ENCODE data around the gene RHOT1.
A peak's percentile ranks its signal among the peaks of the same experiment; 100 is the strongest.
"Not testable (repeated sequence)": the region's sequence is repeated elsewhere in the genome, so short reads cannot be mapped to it uniquely, and the experiment has no call there.

RHOT1 gene

DNA sequence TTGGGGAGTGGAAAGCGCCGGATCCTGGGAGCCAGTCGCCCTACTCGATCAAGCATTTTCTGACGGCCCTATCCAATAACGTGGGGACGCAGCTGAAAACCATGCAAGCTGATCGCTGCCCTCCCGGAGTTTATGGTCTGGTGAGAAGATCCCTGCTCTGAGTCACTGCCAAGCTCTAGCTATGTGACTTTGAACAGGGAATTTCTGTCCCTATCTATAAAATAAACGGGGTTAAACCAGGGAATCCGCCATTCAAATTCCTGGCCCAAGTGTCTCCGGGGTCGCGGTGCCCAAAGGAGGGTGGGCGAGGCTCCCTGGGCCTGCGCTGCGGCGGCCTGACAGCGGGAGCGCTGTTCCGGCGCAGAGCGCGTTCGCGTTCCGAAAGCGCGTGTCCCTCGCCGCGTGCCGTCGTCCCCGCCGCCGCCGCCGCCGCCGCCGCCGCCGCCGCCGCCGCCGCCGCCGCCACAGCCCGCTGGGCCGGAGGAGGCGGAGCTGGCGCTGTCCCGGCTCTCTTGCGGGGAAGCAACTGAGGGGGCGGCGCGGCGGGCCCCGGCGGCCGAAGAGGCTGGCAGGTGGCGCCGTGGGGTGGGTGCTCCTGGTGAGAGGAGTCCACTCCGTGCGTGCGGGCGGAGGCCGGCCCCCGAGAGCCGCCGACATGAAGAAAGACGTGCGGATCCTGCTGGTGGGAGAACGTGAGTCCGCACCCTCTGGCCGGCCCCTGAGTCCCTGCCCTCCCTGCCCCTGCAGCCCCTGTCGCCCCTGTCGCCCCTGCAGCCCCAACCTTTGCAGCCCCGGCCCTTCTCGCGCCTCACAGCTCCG is at the start of gene RHOT1:
TSS of gene RHOT1 (plus strand) at position 465 of the 819 bp plus-strand sequence. CDS start at position 656, 191 bp downstream.
- peak; percentile 84 for DNase-seq (ENCODE audit: low spot score)

DNA sequence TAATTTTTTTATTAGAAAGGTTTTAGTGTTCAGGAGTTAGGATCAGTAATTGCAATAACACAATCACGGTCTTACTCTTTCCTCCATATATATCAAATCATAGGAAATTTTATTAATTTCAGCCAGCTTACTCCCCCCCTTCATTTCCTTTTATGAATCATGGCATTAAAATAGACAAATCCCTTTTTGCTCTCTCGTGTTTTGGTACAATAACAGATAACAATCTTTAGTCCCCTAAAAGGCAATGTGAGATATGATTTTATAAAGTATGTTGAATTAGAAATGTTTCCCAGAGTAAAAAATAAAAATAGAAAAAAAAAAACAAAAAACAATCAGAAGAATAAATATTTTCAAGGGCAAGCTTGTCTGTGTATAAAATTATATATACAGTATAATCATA is 42.6 kb upstream of the RHOT1 start:
- no peak for DNase-seq (ENCODE audit: low spot score)

DNA sequence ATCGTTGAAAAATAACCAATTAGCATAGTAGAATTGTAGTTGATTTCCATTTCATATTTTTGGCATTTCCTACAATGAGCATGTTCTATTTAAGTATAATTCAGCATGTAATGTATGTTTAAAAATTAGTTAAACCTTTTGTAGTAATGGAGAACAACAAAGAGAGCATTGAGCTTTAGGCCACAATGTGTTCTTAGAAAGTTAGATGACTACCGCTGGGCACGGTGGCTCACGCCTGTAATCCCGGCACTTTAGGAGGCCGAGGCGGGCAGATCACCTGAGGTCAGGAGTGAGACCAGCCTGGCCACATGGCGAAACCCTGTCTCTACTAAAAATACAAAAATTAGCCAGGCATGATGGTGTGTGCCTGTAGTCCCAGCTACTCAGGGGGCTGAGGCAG is 42.0 kb upstream of the RHOT1 start:
- not testable (repeated sequence) for DNase-seq (ENCODE audit: low spot score)

DNA sequence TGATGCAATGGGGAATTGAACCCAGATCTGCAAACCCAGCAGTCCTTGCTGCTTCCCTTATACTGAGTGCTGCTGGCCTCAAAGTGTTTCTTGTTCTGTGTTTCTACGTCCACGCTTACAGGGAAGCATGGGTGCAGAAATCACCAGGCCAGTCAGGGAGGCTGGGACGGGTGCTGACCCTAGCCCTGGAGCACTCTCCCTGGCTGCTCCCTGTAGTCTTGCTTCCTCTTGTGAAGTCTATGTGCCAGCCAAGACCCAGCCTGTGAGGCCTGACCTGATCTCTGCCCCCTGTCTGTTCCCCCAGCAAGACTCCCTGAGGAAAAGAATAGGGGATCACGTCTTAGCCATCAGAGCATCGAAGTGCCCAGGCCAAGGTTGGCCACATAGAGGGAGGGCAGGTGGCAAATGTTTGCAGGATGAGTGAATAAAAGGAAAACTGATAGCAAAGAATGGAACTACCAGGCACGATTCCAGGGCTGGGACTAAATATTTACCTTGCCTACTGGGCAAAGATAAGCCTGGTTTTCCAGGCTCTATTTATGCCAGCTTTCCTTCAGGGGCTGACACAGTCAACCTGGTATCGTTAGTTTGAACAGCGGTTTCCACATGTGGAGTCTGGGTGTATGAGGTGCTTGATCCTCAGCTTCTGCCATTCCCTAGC is 41.2 kb upstream of the RHOT1 start:
- no peak for DNase-seq (ENCODE audit: low spot score)

DNA sequence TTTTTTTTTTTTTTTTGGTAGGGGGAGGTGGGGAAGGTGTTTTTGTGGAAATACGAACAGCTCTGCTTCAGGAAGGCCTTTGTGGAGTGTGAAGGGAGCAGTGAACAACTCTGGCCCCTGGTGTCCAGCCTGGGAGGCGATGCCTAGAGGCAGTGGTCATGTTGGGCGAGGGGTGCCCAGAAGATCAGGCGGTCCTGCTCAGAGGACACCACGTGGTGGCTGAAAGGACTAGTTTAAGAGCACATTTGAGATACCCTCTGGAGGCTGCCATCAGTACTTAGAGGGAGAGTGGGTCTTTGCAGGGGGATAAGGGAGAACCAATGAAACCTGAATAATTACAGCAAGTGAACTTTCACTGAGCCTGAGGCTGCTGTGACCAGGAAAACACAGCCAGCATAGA is 40.1 kb upstream of the RHOT1 start:
- DNase-seq (ENCODE audit: low spot score), result no peak

DNA sequence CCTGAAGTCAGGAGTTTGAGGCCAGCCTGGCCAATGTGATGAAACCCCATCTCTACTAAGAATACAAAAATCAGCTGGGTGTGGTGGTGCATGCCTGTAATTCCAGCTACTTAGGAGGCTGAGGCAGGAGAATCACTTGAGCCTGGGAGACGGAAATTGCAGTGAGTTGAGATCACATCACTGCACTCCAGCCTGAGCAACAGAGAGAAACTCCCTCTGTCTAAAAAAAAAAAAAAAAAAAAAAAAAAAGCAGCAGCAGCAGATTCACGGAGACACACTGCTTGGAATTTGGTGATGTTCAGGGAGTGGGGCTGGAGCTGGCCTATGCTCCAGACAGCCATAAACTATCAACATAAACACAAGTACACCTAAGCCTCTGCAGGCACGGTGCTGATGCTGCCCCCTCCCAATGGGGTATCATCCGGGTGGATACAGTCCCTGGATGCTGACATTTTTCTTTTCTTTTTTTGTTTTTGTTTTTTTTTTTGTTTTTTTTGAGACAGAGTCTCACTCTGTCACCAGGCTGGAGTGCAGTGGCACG is 39.6 kb upstream of the RHOT1 start:
- no peak for DNase-seq (ENCODE audit: low spot score)

DNA sequence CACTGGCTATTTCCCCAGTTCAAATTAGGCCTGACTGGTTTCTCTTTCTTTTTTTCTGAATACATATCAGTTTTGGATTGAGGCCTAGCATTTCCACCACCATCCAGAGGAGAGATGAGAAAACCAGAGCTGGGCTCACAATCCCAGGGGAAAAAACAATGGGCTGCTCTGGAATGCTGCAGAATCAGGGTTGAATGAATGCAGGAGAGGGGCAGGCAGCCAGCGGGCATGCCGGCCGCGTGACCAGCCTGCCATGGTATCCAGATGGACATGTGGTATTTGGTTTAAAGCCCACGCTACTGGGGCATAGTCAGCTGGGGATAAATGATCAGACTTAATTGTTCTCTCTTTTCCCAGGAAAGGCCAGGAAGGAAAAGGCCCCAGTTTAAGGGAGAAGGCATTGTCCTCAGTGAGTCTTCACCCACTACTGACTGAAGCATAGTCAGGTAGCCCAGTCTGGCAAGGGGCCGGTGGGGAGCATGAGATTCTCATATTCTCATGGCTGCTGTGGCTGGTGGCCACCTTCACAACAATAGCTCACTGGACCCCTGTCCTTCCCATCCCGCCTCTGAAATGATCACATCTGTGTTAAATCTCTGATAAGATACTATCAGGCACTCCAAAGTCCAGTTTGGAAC is 38.7 kb upstream of the RHOT1 start:
- no peak for DNase-seq (ENCODE audit: low spot score)

DNA sequence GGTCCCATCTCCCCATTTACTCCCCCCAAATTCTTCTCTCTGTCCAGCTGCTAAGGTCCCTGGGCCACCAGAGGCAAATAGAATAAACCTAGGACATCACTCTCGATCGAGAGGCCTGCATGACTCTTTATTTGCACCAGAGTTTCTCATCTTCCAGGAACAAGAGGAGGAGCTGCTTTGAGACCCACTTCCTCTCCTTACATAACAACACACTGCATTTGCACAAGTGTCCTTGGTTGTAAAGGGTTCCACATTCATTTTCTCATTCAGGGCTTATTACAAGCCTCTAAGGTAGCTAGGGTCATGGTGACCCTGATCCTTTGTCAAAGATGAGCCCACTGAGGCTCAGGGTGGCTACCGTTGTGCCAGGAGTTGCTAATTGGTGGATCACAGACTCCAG is 38.1 kb upstream of the RHOT1 start:
- no peak for DNase-seq (ENCODE audit: low spot score)

DNA sequence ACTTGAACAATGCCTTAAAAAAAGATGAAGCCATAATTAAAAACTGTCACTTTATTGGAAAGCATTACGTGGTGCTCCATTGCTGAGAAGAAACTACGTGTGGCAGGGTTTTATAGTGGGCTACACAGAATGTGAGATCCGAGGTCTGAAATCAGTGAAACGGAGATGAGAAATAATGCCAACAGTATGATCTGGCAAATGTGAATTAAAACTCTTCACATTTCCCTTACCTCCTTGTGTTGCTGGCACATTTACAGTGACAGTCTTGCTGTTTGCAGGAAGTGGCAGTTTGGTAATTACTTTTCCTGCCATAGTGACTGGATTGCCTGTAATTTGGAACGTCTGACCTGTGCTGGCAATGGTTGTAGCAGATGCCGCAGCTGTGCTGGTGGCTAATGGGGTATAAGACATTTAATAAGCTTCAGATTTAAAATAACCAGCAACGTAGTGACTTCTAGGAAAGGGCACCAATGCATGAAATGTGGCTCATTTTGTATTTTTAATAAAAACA is 35.8 kb upstream of the RHOT1 start:
- not testable (repeated sequence) for DNase-seq (ENCODE audit: low spot score)

DNA sequence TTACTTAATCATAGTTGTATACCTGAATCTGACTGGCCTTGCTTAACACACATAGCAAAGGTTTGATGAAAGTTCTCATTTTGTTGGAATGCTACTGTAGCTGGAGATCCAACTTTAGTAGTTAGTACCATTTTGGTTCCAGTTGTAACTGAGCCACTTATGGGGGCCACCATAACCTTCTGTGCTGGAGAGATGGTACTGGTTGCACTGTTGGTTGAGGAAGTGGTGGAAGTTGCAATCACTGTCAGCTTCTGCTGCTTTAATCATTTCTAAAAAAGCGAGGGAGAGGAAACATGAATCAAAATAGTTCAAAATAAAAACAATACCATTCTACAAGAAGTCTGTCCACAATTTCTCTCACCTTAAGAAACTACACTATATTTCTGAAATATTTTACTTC is 35.1 kb upstream of the RHOT1 start:
- DNase-seq (ENCODE audit: low spot score), result not testable (repeated sequence)

DNA sequence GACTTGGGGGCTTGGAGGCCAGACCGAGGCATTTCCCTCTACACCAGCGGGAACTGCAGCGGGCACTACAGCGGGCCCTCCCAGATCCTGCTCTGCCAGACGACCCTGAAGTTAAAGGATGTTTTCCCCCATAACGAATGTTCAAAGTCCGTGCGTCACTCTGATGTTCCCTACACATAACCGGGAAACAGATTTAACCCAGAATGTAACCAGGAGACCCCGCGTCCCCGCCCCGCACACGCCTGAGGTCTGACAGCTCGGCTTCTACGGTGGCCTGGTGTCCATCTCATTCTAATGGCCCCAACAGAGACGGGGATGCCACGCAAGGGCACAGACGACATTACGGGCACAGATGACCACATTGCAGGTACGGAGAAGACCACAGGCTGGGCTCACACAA is 31.7 kb upstream of the RHOT1 start:
- no peak for DNase-seq (ENCODE audit: low spot score)

DNA sequence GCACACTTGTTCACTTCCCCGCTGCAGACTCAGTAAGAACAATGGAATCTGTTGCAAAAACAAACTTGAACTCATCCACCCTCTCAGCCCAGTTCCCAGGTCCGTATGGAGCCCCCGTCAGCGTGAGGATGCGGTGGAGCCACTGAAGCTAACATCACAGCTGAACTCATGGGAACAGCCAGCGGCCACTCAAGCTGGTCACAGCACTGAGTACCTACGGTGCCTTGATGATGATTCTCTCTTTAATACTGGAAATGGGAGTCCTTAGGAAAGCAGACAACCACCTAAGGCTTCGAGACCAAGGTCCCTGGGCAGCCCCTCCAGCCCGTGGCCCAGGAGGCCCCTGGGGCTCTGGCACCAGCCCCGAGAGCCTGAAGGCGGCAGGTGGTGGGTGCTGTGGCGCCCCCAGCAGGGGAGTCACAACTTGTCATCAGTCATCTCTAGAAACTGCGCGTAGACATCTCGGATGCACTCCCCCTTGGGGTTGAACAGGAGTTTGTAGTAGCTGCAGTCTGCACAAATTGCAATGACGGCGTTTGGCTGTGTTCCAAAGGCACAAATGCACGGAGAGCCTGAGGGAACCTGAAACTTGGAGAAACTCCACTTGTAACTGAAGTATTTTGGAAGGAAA is 31.0 kb upstream of the RHOT1 start:
- DNase-seq (ENCODE audit: low spot score), result peak; percentile 55

DNA sequence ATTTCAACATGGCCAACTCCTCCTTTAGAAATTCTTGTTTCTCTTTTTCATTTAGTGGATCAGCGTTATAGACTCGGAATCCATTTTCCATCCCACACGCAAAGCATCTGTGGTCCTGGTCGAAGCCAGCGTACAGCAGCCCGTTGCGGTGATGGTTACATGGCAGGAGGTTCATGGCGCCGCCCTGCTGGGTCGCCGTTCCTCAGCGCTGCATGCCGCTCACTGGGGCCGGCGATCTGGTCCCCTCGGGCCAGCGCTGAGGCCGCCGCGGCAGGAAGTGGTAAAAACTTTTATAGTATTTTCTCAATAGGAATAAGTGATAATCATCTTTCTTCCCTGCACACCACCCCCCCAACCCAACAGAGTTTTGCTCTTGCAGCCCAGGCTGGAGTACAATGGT is 29.9 kb upstream of the RHOT1 start:
- DNase-seq (ENCODE audit: low spot score), result no peak

DNA sequence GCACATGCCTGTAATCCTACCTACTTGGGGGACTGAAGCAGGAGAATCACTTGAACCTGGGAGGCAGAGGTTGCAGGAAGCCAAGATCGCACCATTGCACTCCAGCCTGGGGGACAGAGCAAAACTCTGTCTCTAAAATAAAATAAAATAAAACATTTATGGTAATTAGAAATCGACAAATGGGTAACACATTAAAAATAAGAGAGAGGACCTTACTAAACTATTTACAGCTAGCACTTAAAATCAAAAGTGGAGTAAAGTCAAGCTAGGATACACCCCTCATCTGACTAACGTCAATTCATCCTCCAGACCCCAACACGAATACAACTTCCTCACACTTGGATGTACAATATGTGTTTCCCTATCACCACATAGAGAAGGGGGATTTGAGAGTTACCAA is 27.8 kb upstream of the RHOT1 start:
- DNase-seq (ENCODE audit: low spot score), result no peak

DNA sequence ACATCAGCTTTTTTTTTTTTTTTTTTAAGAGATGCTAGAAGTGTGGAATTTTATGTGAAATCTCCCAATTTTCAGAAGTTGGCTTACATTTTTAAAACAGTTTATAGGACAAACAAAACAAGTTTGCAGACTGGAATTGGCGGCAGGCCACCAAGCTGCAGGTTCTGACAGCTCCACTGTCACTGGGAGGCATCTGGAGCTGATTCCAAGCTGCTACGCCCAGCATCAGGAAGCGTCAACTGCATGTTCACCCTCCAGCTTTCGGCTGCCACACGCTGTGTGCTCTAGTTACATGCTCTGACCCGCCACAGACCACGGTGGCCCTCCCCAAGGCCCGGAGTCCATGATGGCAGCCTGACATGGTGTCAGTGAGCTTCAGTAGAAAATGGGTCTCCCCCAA is 26.8 kb upstream of the RHOT1 start:
- DNase-seq (ENCODE audit: low spot score), result not testable (repeated sequence)

DNA sequence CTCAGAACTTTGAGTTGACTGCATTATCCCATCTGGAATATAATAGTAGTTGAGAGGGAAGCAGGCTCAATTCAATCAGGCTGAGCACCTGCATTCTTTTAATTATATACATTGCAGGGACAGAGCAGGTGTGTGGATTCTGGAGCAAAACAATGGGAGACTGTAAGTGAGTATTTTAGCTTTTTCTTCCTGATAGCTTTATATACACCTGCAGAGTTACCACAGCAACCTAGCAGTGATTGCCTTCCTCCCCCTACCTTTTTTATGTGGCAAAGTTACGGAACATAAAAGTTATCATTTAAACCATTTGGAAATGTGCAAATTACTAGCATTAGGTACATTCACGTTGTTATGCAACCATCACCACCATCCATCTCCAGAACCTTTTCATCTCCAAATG is 25.4 kb upstream of the RHOT1 start:
- no peak for DNase-seq (ENCODE audit: low spot score)

DNA sequence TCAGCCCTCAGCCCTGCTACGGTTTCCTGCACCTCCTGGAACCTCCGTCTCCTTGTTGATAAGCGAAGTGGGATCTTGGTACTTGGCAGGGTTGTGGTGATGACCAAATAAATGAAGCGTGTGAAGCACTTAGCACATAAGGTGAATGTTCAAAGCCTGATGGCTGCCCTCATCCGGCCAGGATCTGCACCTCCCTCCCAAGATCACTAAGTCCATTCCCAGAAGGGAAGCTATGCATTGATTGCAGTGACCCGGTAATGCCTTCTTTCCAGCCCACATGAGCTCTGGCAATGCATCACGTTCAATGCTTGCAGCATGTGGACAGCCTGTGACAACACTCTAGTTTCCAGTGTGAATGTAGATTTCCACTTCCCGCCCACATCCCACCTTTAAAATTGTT is 24.9 kb upstream of the RHOT1 start:
- no peak for DNase-seq (ENCODE audit: low spot score)

DNA sequence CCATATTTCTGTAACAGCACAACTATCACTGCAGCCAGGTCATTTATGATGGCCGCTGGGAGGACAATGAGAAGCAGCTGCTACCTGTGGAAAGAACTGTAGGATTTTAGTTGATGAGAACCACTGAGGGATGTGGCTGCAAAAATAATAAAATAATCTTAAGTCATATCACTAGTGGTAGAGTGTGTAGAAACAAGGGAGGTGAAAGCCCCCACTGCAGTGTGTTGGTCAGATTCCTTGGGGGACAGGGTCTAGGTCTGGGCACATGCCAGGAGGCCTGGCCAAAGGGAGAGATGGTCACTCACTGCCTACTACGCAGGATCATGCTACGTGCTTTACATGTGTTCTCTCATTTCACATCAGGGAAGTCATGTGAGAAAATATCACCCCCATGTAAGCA is 24.2 kb upstream of the RHOT1 start:
- DNase-seq (ENCODE audit: low spot score), result not testable (repeated sequence)

DNA sequence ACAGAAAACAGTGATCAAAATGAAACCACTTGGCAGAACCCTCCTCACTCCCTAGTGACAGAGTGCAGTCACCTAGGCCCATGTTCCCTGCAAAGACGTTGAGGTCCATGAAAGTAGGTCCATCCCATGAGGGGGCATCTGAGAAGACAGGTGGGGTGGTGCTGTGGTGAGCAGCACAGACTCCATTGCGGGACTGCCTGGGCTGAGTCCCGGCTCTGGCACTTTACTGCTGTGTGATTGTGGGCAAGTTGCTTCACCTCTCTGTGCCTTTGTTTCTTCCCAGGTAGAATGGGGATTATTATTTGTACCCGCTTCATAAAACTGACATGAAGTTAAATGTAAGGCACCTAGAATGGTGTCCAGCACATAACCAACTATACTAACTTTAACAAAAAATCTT is 23.5 kb upstream of the RHOT1 start:
- no peak for DNase-seq (ENCODE audit: low spot score)

DNA sequence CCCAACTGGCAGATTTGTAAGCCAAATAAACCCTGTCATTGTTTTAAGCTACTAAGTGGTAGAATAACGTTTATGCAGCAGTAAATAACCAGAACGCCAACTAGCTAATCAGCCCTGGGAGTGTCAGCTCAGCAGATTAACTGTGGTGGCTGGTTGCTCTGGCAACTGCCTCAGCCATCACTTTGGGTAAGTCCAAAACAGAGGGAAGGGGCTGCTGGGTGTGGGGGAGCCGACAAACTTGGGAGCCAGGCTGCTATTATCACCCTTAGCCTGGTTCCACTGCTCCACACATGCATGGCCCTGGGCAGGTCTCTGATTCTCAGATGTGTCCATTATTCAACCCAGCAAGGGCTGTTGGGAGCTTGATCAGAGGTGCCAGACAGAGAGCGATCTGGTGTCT is 22.2 kb upstream of the RHOT1 start:
- no peak for DNase-seq (ENCODE audit: low spot score)

DNA sequence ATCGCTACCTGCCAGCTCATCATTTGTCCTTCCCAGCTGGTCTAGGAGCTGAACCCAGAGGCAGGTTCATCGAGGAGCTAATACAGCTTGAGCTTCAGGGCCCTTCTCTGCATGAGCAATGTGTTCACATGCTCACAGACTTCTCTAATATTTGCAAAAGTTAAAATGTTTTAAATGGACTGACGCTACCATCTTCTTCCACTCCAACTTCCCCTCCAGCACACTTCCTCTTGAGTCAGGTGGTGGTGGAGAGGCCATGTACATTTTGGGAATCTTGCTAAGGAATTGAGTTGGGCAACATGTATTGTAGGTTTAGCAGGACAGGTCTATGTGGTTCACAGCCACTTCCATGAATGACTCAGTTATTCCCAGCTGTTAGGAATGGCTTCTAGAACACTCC is 21.6 kb upstream of the RHOT1 start:
- no peak for DNase-seq (ENCODE audit: low spot score)

DNA sequence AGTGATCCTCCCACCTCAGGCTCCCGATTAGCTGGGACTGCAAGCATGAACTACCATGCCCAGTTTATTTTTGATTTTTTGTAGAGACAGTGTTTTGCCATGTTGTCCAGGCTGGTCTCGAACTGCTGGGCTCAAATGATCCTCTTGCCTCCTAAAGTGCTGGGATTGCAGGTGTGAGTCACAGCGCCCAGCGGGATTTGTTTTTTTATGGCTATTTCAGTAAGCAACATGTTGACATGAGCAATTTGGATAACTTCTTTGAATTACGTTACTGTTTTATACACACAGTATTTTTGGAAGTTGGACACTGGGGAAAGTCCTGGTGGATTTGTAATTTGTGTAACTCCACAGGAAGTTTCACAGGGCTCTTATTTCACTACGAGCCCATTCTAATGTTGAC is 18.5 kb upstream of the RHOT1 start:
- no peak for DNase-seq (ENCODE audit: low spot score)

Data from NAMALWA (cell line).